GM18502 (cell line): ENCODE measurements around the gene CDC42EP3.
A peak's percentile ranks its signal among the peaks of the same experiment; 100 is the strongest.

Experiments
- ATAC-seq: cut with Tn5 transposase; IDR thresholded peaks from one replicate; pipeline ENCODE4 v1.9.1; 2021; ENCODE audit warnings: mild to moderate bottlenecking; ENCODE audit not compliant: unreplicated experiment, poor library complexity

The CDC42EP3 gene

DNA sequence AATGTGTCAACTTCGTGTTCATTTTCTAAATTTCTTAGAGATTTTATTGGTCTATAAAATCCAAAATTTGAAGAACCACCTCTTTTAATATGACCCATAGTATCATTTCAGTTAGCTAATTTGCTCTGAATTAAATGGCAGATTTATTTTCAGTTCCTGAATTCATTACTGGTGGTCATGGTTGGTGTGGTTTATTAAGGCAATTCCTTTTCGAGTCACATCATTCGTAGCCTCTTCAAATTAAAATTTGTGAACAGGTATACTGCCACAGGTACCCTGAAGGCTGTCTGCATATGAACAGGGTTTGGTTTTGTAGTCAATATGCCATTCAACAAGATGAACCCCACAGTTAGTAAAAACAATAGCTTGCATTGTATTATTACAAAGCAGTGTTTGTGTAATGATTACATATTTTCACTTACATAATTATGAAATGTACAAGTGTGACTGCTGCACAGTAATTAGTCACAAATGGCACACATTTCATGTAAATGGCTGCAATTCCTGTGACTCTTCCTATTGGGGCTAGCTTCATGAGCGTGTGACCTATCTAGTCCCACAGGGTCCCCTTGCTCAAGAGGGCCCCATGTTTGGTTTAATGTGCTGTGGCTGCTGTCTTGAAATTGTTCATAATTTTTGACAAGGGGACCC lies 48.9 kb downstream of the CDC42EP3 start:
- no peak for ATAC-seq

DNA sequence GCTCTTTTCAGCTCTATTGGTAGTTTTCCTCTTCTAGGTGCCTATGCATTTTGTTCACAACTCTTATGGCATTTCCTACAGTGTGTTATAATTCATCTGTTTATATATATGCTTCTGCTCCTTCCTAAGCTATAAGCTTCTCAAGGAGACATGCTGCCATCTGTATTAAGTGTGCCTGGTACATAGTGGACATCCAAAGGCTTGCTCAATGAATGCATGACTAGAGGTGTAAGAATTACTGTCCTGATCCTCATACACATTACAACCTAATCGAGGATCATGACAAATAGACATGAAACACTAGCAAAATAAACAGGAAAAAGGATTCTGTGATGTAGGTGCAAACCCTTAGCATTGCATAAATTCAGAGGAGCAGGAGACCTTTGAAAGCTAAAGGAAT lies 50.2 kb downstream of the CDC42EP3 start:
- no peak for ATAC-seq

GRCh38 chr2:37619959-37620300 lies 51.5 kb downstream of the CDC42EP3 start:
- no peak for ATAC-seq

- ATAC-seq: no peak
Observed at GRCh38 chr2:37619230-37619958, 52.0 kb downstream of the CDC42EP3 start.

DNA sequence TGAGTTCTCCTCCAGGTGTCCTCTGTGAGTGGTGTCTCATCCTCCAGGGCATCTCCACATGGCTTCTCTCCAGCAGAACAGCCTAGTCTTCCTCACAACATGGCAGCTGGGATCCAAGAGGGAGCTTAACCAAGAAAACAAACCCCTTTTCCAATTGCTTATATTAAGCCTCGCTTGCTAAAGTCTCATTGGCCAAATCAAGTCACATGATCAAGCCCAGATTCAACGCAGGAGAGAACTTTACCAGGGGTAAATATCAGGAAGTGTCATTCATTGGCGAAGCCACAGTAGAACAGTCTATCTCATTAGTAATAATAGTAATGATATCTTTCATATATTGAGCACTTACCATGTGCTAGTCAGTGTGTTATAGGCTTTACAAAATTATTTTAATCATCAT lies 53.1 kb downstream of the CDC42EP3 start:
- ATAC-seq: no peak

DNA sequence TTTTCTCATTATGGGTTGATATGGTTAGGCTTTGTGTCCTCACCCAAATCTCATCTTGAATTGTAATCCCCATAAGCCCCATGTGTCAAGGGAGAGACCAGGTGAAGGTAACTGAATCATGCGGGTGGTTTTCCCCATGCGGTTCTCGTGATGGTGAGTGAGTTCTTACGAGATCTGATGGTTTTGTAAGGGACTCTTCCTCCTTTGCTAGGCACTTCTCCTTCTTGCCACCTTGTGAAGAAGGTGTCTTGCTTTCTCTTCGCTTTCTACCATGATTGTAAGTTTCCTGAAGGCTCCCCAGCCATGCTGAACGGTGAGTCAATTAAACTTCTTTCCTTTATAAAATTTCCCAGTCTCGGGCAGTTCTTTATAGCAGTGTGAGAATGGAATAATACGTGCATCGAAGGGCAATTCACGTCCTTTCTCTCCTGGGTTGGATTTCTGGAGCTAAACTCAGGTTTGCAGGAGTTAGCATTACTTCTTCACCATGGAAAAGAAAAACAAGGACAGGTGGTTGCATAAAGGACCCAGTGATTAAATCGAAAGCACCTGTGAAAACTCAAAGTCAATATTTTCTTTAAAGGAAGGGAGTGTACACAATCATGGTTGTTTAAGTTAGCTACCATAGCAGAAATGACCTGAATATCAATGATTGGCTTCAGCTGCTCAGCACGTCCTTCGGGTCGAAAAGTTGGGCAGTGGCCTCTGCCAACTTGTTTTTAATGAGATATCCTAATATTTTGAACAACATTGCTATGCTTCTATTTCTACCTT lies 54.1 kb downstream of the CDC42EP3 start:
- peak; percentile 34 for ATAC-seq

GRCh38 chr2:37616677-37617005 lies 54.8 kb downstream of the CDC42EP3 start:
- ATAC-seq: peak; percentile 72

- ATAC-seq: peak; percentile 44
Observed at GRCh38 chr2:37615804-37616676, 55.4 kb downstream of the CDC42EP3 start.

- ATAC-seq: no peak
Observed at GRCh38 chr2:37614061-37614738, 57.2 kb downstream of the CDC42EP3 start.

DNA sequence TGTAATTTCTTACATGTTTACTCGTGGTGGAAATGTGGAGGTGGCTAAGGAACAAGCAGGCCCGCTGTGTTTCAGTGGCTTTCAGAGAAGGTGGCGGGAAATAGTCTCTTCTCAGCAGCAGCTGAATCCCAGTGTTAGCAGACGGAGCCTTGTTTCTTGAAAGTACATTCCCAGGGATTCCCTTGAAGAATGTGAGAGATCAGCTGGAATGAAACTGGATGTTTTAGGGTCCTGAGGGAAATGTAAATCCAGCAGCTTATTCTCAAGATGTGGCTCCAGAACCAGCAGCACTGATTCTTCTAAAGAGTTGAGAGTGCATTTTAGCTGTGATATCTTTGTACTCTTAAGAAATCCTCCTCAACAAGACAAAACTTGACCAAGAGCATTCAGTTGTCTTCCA lies 59.1 kb downstream of the CDC42EP3 start:
- no peak for ATAC-seq

GRCh38 chr2:37610638-37611289 lies 60.7 kb downstream of the CDC42EP3 start:
- no peak for ATAC-seq

- no peak for ATAC-seq
Observed at GRCh38 chr2:37609782-37610181, 61.7 kb downstream of the CDC42EP3 start.

DNA sequence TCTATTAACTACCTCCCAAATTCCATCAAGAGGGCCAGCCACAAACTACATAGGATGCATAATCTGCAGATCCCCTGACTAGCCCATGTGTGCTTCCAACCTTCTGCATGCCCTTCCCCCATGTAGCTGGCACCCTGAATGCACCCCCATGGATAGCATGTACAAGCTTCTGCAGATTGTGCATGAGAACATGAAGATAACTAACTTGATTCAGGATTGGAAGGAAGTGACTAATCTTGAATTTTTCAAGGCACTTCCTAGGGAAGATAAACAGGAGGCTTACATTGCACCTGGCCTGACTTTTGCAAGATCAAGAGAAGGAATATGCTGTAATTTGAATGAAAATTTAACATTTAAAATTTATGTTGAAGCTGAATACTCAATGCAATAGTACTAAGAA lies 66.7 kb downstream of the CDC42EP3 start:
- no peak for ATAC-seq

GRCh38 chr2:37602702-37603101 lies 68.7 kb downstream of the CDC42EP3 start:
- ATAC-seq: no peak

- no peak for ATAC-seq
Observed at GRCh38 chr2:37602040-37602439, 69.4 kb downstream of the CDC42EP3 start.

GRCh38 chr2:37601569-37601968 lies 69.9 kb downstream of the CDC42EP3 start:
- ATAC-seq: no peak

DNA sequence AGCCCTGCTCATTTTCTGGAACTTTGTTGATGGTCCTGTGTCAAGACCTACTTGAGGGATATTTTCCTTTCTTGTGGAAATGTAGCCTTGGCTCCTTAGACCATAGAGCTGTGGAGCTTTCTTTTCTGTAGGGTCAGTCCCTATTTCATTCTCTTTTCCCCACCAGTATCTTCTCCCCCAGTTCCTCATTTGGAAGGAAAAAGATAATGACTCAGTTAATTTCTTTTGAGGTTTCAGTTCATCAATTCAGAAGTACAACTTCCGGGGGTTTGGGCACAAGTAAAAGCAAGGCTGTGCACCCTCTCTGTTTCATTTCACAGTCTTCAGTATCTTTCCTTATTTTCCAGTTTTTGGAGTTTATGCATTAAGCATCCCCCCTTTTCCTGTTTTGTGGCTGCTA lies 70.7 kb downstream of the CDC42EP3 start:
- ATAC-seq: peak; percentile 82

- ATAC-seq: no peak
Observed at GRCh38 chr2:37599688-37600525, 71.5 kb downstream of the CDC42EP3 start.

DNA sequence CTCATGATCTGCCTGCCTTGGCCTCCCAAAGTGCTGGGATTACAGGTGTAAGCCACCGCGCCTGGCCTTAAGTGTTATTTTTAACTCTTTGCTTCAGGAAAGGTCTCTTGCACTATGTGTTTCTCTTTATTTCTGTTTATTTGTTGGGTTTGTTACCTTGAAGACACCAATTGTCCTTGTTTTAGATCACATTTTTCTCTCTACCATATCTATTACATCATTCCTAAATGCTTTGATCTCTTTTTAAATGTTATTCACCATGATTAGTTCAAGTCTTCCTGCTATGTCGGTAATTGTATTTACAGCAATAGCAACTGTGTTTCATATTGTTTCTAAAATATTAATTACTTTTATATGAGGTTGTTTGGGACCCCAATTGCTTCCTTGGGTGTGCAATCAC lies 77.7 kb downstream of the CDC42EP3 start:
- no peak for ATAC-seq
